NCI-H2107 (cell line): ENCODE data around the gene FAM118A.
"Not testable (repeated sequence)": the region's sequence is repeated elsewhere in the genome, so short reads cannot be mapped to it uniquely, and the experiment has no call there.

Experiments used
- DNase-seq: peaks from one replicate; lab custom pipeline; 2025; lab: John Stamatoyannopoulos, UW

FAM118A gene

GRCh38 chr22:45284705-45285262 is 24.9 kb upstream of the FAM118A start, which contains the start of gene UPK3A:
UPK3A (plus strand) TSS chr22:45284949; CDS start chr22:45285014, 65 bp downstream.
- DNase-seq: no peak

DNA sequence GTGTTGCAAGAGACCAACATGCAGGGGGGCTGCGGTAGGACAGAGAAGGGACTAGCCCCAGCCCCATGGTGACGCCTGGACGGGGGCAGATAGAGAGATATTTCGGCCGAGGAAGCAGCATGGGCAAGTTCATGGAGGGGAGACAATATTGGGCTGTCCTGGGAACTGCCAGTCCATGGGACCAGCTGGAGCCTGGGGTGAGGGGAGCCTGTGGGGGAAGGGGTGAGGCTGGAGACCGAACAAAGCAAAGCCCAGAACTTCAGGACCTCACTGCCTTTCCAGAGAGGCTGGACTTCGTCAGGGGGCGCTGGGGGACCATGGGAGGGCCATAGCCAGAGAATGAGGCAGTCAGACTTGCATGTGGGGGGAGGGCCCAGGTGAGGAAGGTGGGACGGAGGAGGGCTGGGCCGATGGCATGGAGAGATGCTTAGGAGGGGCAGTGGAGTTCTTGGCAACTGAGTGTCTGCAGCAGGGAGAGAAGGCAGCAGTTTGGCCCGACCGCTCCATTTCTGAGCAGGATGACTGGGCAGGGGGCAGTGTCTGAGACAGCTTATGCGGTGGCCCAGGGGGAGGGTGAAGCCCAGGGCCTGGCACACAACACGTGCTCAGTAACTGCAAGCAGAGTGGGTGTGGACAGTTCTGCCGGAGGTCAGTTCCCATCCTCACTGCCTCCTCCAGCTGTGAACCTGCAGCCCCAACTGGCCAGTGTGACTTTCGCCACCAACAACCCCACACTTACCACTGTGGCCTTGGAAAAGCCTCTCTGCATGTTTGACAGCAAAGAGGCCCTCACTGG is 24.3 kb upstream of the FAM118A start:
- DNase-seq: no peak

DNA sequence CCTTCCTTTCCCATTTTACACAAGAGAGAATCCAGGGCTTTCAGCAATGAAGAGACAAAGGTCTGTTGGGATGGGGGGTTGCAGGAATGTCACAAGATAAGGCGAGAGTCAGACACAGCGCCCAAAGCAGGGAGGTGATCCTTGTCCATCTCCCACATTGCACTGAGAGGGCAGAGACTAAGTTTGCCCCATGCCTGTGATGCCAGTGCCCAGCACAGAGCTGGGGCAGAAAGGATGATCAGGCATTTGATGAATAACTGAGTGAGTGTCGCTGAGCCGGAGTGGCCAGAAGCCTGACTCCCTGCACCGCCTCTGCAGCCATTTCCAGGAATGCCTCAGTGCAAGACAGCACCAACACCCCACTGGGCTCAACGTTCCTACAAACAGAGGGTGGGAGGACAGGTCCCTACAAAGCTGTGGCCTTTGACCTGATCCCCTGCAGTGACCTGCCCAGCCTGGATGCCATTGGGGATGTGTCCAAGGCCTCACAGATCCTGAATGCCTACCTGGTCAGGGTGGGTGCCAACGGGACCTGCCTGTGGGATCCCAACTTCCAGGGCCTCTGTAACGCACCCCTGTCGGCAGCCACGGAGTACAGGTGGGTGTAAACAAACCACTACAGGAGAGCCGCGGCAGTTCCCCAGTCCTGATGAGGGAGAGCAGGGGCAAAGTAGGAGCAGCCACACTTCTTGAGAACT is 22.7 kb upstream of the FAM118A start:
- DNase-seq: no peak

DNA sequence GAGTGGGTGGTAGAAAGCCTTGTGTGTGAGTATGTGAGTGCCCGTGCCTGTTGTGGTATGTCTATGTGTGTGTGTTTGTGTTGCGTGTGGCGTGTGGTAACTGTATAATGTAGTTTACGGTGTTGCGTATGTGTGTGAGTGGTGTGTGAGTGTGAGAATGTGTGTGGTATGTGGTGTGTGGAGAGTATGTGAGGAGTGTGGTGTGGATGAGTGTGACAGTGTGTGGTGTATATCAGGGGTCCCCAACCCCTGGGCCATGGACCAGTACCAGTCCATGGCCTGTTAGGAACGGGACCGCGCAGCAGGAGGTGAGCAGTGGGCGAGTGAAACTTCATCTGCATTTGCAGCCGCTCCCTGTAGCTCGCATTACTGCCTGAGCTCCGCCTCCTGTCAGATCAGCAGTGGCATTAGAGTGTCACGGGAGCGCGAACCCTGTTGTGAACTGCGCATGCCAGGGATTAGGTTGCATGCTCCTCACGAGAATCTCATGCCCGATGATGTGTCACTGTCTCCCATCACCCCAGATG is 19.3 kb upstream of the FAM118A start:
- DNase-seq: no peak

GRCh38 chr22:45291061-45291930 is 18.4 kb upstream of the FAM118A start:
- DNase-seq: no peak

GRCh38 chr22:45291931-45292290 is 17.8 kb upstream of the FAM118A start:
- no peak for DNase-seq

DNA sequence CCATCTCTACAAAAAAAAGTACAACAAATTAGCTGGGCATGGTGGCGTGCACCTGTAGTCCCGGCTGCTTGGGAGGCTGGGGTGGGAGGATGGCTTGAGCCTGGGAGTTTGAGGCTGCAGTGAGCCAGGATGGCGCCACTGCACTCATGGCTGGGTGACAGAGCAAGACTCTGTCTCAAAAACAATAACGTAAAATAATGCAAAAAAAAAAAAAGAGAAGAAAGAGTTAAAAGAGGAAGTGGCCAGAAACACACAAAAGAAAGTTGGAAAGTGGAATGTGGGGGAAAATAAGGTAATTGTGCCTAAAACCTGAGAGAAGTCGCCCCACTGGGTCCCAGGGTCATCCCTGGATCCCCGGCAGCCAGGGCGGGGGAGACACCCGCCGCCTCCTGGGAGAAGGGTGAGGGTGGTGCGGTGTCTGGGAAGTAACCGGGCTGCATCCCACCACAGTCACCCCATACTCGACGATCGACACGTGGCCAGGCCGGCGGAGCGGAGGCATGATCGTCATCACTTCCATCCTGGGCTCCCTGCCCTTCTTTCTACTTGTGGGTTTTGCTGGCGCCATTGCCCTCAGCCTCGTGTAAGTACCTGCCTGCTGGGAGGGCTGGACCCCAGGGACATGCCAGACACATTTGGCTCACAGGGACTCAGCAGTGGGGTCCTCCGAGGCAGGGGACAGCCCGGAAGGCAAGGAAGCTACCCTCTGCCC is 16.8 kb upstream of the FAM118A start:
- no peak for DNase-seq

GRCh38 chr22:45294030-45294429 is 15.7 kb upstream of the FAM118A start:
- no peak for DNase-seq

GRCh38 chr22:45295004-45295403 is 14.7 kb upstream of the FAM118A start:
- not testable (repeated sequence) for DNase-seq

DNA sequence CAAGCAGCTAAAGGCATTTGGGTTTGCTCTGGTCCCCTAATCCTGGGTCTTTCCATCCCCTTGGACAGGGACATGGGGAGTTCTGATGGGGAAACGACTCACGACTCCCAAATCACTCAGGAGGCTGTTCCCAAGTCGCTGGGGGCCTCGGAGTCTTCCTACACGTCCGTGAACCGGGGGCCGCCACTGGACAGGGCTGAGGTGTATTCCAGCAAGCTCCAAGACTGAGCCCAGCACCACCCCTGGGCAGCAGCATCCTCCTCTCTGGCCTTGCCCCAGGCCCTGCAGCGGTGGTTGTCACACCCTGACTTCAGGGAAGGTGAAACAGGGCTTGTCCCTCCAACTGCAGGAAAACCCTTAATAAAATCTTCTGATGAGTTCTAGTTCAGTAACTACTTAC is 14.2 kb upstream of the FAM118A start:
- no peak for DNase-seq

DNA sequence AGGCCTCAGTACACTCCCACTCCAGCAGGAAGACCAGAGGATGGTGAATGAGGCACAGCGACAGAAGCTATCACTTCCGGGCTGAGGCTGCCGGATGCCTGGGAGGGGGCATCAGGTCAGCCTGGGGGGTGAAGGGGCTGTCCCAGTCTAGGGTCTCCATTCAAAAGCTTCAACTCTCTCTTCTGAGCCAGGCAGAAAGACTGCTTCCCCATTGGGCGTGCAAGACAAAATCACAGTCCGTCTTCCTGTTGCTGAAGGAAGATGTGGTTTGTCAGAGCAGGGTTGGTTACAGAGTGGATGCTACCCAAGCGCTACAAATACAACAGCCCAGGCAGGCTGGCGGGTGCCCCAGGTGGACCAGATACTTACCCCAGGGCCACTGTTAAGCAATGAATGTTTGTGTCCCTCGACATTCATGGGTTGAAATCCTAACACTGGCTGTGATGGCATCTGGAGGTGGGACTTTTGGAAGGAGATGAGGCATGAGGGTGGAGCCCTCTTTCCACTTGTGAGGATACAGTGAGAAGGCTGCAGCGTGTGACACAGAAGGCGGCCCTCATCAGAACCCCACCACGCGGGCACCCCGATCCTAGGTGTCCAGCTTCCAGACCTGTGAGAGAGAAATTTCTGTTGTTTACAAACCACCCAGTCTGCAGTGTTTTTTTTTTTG is 13.0 kb upstream of the FAM118A start:
- DNase-seq: no peak

GRCh38 chr22:45298934-45299505 is 10.7 kb upstream of the FAM118A start:
- no peak for DNase-seq

DNA sequence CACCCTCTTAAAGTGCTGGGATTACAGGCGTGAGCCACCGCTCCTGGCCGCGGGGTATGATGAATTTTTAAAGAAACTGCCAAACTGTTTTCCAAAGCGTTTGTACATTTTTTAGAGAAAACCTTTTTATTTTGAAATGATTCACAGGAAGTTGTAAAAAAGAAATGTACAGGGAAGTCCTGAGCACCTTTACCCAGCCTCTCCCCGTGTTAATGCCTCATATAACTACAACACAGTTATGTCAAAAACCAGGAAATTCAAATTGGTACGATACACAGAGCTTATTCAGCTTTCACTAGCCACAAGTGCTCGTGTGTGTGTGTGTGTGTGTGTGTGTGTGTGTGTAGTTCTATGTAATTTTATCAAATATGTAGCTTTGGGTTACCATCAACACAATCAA is 7.0 kb upstream of the FAM118A start:
- DNase-seq: no peak

- no peak for DNase-seq
Observed at GRCh38 chr22:45303181-45303580, 6.6 kb upstream of the FAM118A start.

DNA sequence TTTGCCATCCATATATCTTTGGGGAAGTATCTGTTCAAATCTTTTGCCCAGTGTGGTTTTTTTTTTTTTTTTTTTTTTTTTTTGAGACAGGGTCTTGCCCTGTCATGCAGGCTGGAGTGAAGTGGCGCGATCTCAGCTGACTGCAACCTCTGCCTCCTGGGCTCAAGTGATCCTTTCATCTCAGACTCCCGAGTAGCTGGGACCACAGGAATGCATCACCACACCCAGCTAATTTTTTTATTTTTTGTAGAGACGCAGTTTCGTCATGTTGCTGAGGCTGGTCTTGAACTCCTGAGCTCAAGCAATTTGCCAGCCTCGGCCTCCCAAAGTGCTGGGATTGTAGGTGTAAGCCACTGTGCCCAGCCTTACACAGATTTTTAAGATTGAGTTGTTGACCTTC is 4.8 kb upstream of the FAM118A start:
- no peak for DNase-seq

- DNase-seq: no peak
Observed at GRCh38 chr22:45305456-45306075, 4.2 kb upstream of the FAM118A start.

GRCh38 chr22:45306139-45306538 is 3.6 kb upstream of the FAM118A start:
- DNase-seq: no peak

- DNase-seq: no peak
Observed at GRCh38 chr22:45308391-45308956, 1.3 kb upstream of the FAM118A start.

- DNase-seq: no peak
Observed at GRCh38 chr22:45308957-45309421, 745 bp upstream of the FAM118A start.
